ENCODE data around the gene NRAP. TPM values are rescaled to one million over a fixed set of nuclear protein-coding genes. Genes with fewer than 3 reads are reported as not detected.

Gene NRAP, protein sequence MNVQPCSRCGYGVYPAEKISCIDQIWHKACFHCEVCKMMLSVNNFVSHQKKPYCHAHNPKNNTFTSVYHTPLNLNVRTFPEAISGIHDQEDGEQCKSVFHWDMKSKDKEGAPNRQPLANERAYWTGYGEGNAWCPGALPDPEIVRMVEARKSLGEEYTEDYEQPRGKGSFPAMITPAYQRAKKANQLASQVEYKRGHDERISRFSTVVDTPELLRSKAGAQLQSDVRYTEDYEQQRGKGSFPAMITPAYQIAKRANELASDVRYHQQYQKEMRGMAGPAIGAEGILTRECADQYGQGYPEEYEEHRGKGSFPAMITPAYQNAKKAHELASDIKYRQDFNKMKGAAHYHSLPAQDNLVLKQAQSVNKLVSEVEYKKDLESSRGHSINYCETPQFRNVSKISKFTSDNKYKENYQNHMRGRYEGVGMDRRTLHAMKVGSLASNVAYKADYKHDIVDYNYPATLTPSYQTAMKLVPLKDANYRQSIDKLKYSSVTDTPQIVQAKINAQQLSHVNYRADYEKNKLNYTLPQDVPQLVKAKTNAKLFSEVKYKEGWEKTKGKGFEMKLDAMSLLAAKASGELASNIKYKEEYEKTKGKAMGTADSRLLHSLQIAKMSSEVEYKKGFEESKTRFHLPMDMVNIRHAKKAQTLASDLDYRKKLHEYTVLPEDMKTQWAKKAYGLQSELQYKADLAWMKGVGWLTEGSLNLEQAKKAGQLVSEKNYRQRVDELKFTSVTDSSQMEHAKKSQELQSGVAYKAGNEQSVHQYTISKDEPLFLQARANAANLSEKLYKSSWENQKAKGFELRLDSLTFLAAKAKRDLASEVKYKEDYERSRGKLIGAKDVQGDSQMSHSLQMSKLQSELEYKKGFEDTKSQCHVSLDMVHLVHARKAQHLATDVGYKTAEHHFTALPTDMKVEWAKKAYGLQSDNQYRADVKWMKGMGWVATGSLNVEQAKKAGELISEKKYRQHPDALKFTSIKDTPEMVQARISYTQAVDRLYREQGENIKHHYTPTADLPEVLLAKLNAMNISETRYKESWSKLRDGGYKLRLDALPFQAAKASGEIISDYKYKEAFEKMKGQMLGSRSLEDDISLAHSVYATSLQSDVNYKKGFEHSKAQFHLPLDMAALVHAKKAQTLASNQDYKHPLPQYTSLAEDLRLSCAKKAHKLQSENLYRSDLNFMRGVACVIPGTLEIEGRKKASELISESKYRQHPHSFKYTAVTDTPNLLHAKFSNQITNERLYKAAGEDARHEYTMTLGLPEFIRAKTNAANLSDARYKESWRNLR (N-terminal part only)
- not detected in 2 replicates for total RNA-seq

DNA sequence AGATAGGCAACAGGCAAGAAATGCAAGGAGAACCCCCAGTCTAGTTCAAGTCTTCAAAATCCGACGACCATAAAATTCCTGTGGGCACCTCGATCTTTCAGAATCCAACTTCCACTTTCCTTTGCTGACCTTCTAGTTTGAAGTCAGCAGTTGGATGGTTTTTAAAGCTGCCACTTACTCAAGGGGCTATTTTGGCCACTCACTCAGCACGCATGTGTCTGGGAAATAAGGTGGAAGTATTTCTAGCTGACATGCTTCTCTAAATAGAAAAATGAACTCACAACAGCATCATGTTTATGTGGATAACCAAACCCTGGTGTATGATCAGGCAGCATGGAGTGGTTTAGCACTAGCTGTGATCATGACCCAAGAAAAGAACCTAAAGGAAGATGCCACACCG lies at the start of gene NRAP:
TSS of gene NRAP (minus strand) at position 134 of the 400 bp plus-strand sequence. CDS start 159 bp downstream, outside the sequence.
- intact Hi-C loops (cut with micrococcal nuclease) = no loop called here

DNA sequence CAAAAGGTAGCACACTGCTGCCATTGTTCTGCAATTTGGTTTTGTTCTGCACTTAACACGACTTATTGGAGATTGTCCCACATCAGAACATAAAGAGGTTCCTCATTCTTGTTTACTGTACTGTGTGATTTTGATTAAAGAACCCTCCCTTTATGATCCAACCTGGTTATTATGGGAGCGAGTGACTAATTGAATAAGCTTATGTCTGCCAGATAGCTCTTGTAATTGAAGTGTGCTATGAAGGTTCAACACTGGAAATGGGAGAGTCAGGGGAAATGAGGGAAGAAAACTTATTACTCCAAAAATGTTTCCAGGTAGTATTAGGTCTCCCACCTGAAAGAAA lies 49.8 kb upstream of the NRAP start:
- intact Hi-C loops (cut with micrococcal nuclease) = no loop called here

DNA sequence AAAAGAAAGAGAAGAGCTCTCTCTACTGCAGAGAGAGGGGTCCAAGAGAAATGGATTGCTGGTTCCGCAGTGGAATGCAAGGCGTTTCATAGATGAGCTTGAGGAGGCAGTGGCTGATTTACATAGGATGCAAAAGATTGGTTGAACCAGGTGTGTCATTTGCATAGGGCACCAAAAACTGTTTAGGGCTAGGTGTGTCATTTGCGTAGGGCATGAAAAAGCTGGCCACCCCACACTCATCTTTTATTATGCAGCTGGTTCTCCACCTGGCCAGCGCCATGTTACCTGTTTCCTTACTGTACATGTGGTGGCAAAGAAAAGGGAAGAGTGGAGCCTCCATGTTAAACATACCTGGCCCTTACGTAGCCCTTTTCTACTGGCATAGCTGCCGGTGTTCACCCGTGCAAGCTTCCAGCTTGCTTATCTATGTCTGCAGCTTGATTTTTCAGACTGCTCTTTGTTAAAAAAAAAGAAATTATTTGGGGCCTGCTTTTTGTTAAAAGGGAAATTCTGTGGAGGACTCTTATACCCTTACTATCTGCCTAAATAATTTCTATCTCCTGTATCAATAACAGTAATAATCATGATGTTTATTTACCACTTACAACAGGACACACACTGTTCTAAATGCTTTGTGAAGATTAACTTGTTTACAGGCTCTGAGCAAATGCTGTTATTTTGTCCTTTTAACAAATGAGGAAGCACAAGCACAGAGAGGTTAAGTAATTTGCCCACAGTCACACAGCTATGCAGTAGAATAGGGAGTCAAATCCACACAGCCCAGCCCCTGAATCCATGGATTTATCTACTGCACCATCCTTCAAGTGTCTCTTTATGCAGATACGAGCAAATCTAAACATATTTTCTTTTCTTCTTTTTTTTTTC lies 49.2 kb upstream of the NRAP start:
- intact Hi-C loops (cut with micrococcal nuclease) = no loop called here

DNA sequence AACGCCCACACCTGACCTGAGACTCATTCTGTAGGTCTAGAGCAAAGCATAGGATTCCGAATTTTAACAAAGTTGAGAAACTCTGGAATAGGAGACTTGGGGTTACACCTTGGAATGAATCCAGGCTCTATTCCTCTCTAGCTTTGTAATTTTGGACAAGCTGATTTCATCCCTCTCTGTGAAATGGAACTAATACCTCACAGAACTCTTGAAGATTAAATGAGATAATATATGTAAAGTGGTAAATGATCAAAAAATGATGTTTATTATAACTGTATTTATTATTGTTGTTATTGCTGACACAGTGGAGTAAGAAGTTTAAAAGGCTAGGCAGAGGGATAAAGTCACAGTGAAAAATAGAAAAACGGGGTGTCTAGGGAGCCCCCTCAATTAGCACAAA lies 48.2 kb upstream of the NRAP start:
- intact Hi-C loops (cut with micrococcal nuclease) = no loop called here

DNA sequence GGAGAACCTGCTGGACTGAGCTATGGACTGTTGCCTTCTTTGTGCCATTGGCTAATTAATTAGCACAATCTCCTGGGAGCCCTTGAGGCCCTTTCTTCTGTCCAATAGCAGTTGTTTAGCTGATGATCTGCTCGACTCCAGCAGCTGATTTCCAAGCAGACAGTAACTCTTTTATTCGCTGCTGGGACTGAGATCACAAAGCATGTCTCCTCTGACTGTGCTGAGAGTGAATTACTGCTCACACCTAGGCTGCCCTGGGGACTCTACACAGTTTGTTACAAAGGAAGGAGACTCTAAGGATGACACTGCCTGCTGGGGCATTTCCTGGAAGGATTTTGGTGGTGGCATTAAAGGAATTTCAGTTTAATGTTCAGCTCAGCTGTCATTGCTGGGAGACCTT lies 47.3 kb upstream of the NRAP start:
- intact Hi-C loops (cut with micrococcal nuclease) = no loop called here

DNA sequence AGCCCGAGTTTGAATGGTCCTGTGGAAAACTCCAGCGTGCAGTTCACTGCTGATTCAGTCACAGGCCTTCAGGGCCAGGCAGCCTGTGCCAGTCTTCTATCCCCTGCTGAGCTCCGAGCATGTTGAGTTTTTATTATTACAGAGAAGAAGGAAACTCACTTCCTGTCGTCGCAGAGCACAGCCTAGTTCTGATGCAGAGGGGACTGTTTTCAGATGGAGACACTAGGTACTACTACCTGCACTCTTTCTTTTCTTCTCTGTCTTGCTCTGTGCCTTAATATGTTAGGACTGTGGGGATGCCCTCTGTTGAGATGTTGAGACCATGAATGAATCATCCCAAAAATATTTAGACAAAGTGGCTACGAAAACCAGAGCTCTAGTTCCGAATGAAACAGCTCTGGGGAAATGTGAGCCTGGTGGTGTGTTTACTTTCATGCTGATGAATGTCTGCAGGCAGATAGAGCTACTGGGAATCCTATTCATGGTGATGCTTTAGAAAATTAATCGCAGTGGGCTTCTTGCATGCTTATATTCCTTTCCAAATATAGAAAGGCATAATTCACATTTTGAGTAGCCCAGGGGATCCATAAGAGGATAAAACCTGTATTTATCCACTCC lies 45.5 kb upstream of the NRAP start:
- intact Hi-C loops (cut with micrococcal nuclease) = loop anchor here (5.0 kb wide), 1 partner anchor 413 kb away; no protein-coding TSS in a partner anchor

DNA sequence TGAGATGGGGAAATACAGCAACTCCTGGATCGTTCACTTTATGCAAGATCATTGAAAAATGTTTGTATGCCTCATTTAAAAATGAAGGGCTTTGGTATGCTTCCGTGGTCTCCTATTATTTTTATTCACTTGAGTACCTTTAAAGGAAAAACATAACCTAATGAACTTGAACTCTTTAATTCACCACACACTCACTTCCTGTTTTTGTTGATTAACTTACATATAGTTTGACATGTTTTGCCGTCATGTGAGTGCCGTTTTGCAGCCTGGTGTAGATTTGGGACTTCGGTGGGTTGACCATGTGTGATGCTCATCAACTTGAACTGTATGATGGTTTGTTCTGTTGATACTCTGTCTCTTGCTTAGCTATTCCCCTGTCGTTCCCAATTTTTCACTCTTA lies 44.8 kb upstream of the NRAP start:
- intact Hi-C loops (cut with micrococcal nuclease) = loop anchor here (5.0 kb wide), 1 partner anchor 414 kb away; no protein-coding TSS in a partner anchor

DNA sequence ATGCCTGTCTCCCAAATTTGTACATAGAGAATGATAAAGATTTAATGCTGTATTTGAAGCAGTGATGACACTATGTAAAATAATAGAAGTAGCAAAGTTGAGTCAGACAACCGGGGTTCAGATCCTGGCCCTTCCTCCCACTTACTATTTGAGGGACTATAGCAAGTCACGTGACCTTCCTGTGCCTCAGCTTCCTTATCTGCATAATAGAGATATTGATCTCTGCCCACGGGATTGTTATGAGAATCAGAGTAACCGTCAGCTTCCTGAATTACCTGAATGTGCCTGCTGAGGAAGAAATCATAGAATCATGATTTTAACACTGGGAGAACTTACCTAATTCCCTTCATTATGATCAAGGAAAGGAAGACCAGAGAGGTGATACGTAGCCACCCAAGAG lies 42.8 kb upstream of the NRAP start:
- intact Hi-C loops (cut with micrococcal nuclease) = loop anchor here (5.0 kb wide), 1 partner anchor 416 kb away; no protein-coding TSS in a partner anchor

DNA sequence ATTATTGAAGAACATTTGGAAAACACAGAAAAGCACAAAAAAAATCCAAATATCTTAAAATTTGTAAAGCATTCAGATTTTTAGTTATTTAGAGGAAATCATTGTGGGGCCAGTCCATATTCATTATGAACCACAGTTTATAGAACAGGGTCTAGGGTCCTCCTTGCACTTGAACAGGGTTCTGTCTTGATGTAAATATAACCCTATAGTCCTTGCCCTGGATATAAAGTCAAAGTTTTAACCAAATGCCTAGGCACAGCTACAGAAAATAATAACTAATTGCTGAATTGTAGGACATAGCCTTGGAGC lies 41.5 kb upstream of the NRAP start:
- intact Hi-C loops (cut with micrococcal nuclease) = loop anchor here (1.0 to 5.0 kb wide), 3 partner anchors 26 to 417 kb away; partner anchors contain the start of gene CASP7

DNA sequence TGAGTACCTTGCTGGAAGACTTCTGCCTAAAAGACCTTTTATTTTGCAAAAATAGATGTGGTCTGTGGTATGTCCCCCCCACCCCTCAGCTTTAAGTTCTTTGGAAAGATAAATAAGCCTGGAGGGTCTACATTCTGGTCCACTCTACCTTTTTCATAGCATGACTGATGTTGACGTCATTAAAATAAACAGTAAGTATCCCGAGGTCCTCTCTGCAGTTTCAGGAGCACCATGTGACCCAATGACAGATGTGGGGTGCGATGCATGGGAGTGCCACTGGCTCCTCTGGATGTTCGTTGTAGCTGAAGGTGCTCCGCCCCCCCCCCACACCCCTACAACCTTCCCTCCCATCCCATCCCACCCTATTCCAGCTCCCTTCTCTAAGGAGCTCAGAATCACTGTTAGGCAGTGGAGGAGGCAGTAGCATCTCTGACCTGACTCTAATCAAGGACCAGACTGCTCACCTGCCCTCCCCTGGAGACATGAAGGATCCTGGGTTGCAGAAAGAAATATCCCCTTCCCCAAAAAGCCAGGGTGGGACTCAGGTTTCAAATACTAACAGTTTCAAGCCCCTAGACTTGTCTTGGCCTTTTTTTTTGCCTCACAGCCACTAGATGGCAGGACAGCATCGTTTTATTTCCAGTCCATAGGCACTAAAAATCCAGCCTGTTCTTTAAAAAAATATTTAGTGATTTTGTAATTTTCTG lies 40.9 kb upstream of the NRAP start:
- intact Hi-C loops (cut with micrococcal nuclease) = loop anchor here (1.0 to 5.0 kb wide), 3 partner anchors 25 to 418 kb away; partner anchors contain the start of gene CASP7

DNA sequence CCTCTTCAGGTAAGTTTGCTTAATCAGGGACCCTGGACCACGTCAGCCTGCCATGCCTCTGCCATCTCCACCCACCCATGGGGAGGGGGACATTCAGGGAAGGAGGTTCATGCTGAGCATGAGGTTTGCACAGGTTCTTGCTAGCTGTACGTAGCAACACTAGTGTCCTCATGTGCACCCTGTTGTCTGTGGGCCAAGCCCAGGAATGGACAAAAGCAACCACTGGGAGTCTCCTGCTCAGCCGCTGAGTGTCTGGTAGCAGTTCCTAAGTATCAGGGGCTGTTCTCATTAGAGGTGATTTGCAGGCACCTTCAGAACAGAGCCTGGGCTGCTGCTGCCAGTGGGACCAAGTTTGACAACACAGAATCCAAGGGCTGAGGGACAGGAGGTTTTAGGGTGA lies 33.8 kb upstream of the NRAP start:
- intact Hi-C loops (cut with micrococcal nuclease) = no loop called here

DNA sequence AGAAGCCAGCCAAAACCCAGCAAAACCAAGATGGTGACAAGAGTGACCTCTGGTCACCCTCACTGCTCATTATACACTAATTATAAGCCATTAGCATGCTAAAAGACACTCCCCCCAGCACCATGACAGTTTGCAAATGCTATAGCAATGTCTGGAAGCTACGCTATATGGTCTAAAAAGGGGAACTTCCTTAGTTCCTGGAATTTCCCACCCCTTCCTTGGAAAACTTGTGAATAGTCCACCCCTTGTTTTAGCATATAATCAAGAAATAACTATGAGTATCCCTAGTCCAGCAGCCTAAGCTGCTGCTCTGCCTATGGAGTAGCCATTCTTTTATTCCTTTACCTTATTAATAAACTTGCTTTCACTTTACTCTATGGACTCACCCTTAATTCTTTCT lies 31.9 kb upstream of the NRAP start:
- intact Hi-C loops (cut with micrococcal nuclease) = no loop called here

DNA sequence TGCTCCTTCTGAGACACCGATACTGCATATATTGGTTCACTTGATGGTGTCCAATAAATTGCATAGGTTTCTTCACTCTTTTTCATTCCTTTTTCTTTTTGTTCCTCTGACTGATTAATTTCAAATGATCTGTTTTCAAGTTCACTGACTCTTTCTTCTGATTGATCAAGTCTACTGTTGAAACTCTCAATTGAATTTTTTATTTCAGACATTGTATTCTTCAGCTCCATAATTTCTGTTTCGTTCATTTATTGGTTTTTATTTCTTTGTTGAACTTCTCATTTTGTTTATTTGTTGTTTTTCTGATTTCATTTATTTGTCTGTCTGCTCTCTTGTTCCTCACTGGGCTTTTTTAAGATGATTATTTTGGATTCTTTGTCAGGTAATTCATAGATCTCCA lies 29.5 kb upstream of the NRAP start:
- intact Hi-C loops (cut with micrococcal nuclease) = no loop called here

DNA sequence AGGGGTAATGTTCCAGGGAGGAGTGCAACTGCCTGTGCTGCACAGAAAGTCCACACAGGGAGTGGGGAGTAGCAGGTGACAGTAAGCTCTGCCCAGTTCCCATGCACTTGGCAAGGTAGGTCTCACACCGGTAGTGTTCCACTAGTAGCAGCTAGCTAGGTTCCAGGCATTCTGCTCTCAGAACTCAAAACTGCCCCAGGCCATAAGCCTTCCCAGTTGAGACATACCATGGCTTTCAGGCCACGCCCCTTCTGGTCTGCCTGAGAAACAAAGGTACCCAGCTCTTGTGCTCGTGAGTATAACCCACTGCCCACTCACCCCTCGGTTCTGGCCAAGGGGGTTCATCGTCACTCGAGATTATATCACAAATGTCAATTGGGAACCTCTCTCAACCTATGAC lies 28.4 kb upstream of the NRAP start:
- intact Hi-C loops (cut with micrococcal nuclease) = no loop called here

DNA sequence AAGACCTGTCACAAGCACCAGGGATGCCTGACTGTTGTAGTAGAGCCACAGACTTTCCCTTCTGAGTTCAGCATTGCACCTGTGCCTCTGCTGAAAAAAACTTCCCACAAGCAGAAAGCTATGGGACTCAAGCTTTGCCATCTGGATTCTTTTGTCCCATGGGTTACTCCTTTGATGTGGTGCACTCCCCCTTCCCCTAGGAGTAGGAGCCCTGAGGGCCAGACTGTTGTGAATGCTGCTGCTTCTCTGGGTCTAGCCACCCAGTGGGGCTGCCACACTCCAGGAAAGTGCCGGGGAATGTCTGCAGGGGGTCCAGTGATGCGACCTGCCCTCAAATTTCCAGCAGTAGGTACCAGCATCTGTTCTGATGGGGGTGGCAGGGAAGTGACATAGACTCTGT lies 27.5 kb upstream of the NRAP start:
- intact Hi-C loops (cut with micrococcal nuclease) = no loop called here

DNA sequence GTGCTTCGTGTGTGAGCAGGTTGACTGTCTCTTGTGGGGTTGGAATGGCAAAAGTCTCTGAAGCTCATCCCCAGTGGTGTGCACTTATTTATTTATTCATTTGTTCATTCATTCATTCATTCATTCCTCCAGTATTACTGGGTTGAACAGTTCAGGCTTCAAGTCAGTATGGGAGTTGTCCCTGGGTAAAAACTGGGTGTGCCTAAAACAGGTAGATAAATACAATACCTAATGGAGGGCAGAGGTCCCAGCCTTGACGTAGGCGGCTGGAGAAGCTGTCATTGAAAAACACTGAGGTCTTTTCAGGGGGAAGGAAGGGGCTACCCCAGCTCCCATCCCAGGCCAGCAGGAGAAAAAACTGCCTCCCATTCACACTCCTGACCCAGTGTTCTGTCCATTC lies 26.9 kb upstream of the NRAP start:
- intact Hi-C loops (cut with micrococcal nuclease) = no loop called here

DNA sequence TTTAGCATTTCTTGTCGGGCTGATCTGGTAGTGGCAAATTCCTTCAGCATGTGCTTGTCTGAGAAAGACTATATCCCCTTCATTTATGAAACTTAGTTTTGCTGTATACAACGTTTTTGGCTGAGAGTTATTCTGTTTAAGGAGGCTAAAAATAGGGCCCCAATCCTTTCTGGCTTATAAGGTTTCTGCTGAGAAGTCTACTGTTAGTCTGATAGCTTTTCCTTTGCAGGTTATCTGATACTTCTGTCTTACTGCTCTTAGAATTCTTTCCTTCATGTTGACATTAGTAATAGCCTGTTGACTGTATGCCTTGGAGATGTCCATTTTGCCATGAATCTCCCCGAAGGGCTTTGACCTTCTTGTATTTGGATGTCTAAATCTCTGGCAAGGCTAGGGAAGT lies 25.7 kb upstream of the NRAP start:
- intact Hi-C loops (cut with micrococcal nuclease) = loop anchor here (1.0 kb wide), 1 partner anchor 10 kb away; the partner anchor contains the start of gene CASP7

DNA sequence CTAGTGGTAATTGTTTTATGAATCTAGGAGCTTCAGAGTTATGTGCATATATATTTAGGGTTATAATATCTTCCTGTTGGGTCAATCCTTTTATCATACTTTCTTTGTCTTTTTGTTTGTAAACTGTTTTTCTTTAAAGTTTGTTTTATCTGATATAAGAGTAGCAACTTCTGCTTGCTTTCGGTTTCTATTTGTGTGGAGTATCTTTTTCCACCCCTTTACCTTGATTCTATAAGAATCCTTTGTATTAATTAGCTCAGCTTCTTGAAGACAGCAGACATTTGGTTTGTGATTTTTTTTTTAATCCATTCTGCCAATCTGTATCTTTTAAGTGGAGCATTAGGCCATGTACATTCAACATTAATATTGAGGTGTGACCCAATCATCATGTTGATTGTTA lies 25.2 kb upstream of the NRAP start:
- intact Hi-C loops (cut with micrococcal nuclease) = loop anchor here (1.0 kb wide), 1 partner anchor 10 kb away; the partner anchor contains the start of gene CASP7

DNA sequence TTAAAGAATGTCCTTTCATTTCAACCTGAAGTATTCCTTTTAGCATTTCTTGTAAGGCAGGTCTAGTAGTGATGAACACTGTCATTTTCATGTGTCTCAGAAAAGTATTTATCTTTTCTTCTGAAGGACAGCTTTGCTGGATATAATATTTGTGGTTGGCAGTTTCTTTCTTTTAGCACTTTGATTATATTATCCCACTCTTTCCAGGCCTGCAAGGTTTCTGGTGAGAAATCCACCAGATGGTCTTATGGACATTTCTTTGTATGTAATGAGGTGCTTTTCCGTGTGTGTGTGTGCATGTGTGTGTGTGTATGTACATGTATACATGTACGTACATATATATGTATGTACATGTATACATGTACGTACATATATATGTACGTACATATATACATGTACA lies 23.2 kb upstream of the NRAP start:
- intact Hi-C loops (cut with micrococcal nuclease) = no loop called here
